Measurements from ENCODE around the gene CLCN6.

- TF ChIP-seq RAD21 (conservative IDR thresholded peaks at IDR 0.05), result no peak
- no peak for TF ChIP-seq CTCF (IDR thresholded peaks at IDR 0.05; ENCODE audit: poor library complexity, severe bottlenecking)
- TF ChIP-seq MXI1 (conservative IDR thresholded peaks at IDR 0.05; ENCODE audit: poor library complexity, severe bottlenecking), result no peak
- no peak for TF ChIP-seq REST (IDR thresholded peaks at IDR 0.05; ENCODE audit: borderline replicate concordance)
- no peak for TF ChIP-seq EZH2 (IDR thresholded peaks at IDR 0.05; ENCODE audit: borderline replicate concordance, insufficient read depth, low read length, poor library complexity, severe bottlenecking)
- no peak for TF ChIP-seq EP300 (conservative IDR thresholded peaks at IDR 0.05; ENCODE audit: poor library complexity, severe bottlenecking)
Measured at GRCh38 chr1:11777658-11778322, 28.2 kb upstream of the CLCN6 start.
